IMR-90 (cell line): ENCODE data around the gene OTC.

Experiments used
- CEBPB ChIP-seq: IDR thresholded peaks from 2 replicates; pipeline ENCODE4 v1.6.1; 2012; ENCODE audit warnings: low read depth, low read length, improper control_type of control experiment
- CHD1 ChIP-seq: IDR thresholded peaks from 2 replicates; pipeline ENCODE4 v1.6.1; 2012; ENCODE audit warnings: low read depth, low read length, improper control_type of control experiment
- ELK1 ChIP-seq: fragments of 150-350 bp; IDR thresholded peaks from 2 replicates; pipeline ENCODE4 v1.6.1; 2016; ENCODE audit warnings: low read depth, mild to moderate bottlenecking, low read length, moderate library complexity, borderline replicate concordance
- FOS ChIP-seq: fragments of 150-350 bp; IDR thresholded peaks from 2 replicates; pipeline ENCODE4 v1.6.1; 2016; ENCODE audit warnings: low read depth, low read length
- MAFK ChIP-seq: IDR thresholded peaks from 2 replicates; pipeline ENCODE4 v1.6.1; 2012; ENCODE audit warnings: low read depth, low read length, improper control_type of control experiment
- MXI1 ChIP-seq: IDR thresholded peaks from 2 replicates; pipeline ENCODE4 v1.6.1; 2012; ENCODE audit warnings: low read depth, mild to moderate bottlenecking, low read length, moderate library complexity, borderline replicate concordance
- POLR2A ChIP-seq: IDR thresholded peaks from 2 replicates; pipeline ENCODE4 v1.6.1; 2012; ENCODE audit warnings: mild to moderate bottlenecking, low read depth, low read length
- RAD21 ChIP-seq: IDR thresholded peaks from 2 replicates; pipeline ENCODE4 v1.6.1; 2012; ENCODE audit warnings: low read length, improper control_type of control experiment
- RCOR1 ChIP-seq: IDR thresholded peaks from 2 replicates; pipeline ENCODE4 v1.6.1; 2012; ENCODE audit warnings: mild to moderate bottlenecking, low read length, improper control_type of control experiment; ENCODE audit not compliant: insufficient replicate concordance
- RFX5 ChIP-seq: IDR thresholded peaks from 2 replicates; pipeline ENCODE4 v1.8.0; 2012; ENCODE audit warnings: low read depth, mild to moderate bottlenecking, low read length, moderate library complexity
- SMC3 ChIP-seq: fragments of 150-350 bp; IDR thresholded peaks from 2 replicates; pipeline ENCODE4 v1.6.1; 2016; ENCODE audit warnings: low read depth, mild to moderate bottlenecking, antibody characterized with exemption, low read length, moderate library complexity
- USF2 ChIP-seq: fragments of 150-350 bp; IDR thresholded peaks from 2 replicates; pipeline ENCODE4 v1.6.1; 2017; ENCODE audit warnings: mild to moderate bottlenecking, antibody characterized with exemption, low read length, low read depth
- TF ChIP-seq, protein P1 (sequence below): conservative IDR thresholded peaks from 2 replicates; pipeline ENCODE4 v1.5.1; 2012; ENCODE audit warnings: mild to moderate bottlenecking, low read depth, low read length, improper control_type of control experiment

DNA sequence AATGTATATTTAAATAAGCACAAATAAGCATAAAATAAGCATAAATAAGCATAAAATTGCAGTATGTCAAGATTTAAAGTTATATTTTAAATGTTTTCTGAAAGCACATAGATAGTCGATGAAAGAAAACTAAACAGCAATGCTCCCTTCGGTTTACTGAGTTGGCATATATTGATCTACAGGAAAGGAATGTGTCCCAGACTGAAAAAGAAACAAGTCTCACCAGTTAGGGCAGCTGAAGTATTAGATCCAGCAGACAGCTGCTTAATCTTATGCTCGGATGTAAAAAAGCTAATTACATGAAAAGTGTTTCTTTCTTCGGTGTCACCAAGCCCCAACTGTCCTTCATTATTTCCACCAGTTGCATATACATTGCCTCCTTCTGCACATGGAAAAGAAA lies 33.8 kb upstream of the OTC start:
- TF ChIP-seq, protein P1, sequence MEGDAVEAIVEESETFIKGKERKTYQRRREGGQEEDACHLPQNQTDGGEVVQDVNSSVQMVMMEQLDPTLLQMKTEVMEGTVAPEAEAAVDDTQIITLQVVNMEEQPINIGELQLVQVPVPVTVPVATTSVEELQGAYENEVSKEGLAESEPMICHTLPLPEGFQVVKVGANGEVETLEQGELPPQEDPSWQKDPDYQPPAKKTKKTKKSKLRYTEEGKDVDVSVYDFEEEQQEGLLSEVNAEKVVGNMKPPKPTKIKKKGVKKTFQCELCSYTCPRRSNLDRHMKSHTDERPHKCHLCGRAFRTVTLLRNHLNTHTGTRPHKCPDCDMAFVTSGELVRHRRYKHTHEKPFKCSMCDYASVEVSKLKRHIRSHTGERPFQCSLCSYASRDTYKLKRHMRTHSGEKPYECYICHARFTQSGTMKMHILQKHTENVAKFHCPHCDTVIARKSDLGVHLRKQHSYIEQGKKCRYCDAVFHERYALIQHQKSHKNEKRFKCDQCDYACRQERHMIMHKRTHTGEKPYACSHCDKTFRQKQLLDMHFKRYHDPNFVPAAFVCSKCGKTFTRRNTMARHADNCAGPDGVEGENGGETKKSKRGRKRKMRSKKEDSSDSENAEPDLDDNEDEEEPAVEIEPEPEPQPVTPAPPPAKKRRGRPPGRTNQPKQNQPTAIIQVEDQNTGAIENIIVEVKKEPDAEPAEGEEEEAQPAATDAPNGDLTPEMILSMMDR: no peak
- no peak for TF ChIP-seq RAD21
- TF ChIP-seq POLR2A: no peak
- TF ChIP-seq CEBPB: no peak
- TF ChIP-seq ELK1: no peak
- no peak for TF ChIP-seq RFX5
- no peak for TF ChIP-seq RCOR1
- TF ChIP-seq SMC3: no peak
- TF ChIP-seq FOS: no peak
- no peak for TF ChIP-seq MXI1
- no peak for TF ChIP-seq CHD1
- TF ChIP-seq USF2: no peak
- no peak for TF ChIP-seq MAFK
